Measurements from ENCODE around the gene HSD17B14.
"Not testable (repeated sequence)": the region's sequence is repeated elsewhere in the genome, so short reads cannot be mapped to it uniquely, and the experiment has no call there.

HSD17B14 gene

GRCh38 chr19:48854103-48854502 lies 17.8 kb upstream of the HSD17B14 start:
- TF ChIP-seq EZH2phosphoT487 (IDR thresholded peaks at IDR 0.05; ENCODE audit: low read depth) = no peak
- no peak for TF ChIP-seq CTCF (IDR thresholded peaks at IDR 0.05; ENCODE audit: low read depth, low read length)
- Histone ChIP-seq H3K9me3 (ENCODE audit: insufficient read depth, low read length) (no peaks in the 10 kb centered on the region), H4K20me1 (ENCODE audit: insufficient read depth, low read length) (no peaks in the 10 kb centered on the region), H3K27me3 (ENCODE audit: low read depth, low read length) (no peaks in the 10 kb centered on the region), H3K9ac (ENCODE audit: low read length) (no peak overlapping the region), H3K4me1 (ENCODE audit: low read length) (no peaks in the 10 kb centered on the region), H3K4me2 (ENCODE audit: low read length) (no peak overlapping the region), H2AFZ (ENCODE audit: low read depth, low read length) (no peak overlapping the region), H3K4me3 (ENCODE audit: low read length) (no peak overlapping the region), H3K79me2 (ENCODE audit: low read length) (no peaks in the 10 kb centered on the region), H3K27ac (ENCODE audit: low read length) (no peak overlapping the region), H3K36me3 (replicated peaks; ENCODE audit: low read depth, low read length) (no peaks in the 10 kb centered on the region)

GRCh38 chr19:48853483-48853882 lies 17.2 kb upstream of the HSD17B14 start:
- no peak overlapping the region for H2AFZ ChIP-seq (ENCODE audit: low read depth, low read length)
- no peaks in the 10 kb centered on the region for H3K36me3 ChIP-seq (replicated peaks; ENCODE audit: low read depth, low read length)
- H3K4me2 ChIP-seq (ENCODE audit: low read length) = no peak overlapping the region
- H3K9me3 ChIP-seq (ENCODE audit: insufficient read depth, low read length) = no peaks in the 10 kb centered on the region
- TF ChIP-seq CTCF (IDR thresholded peaks at IDR 0.05; ENCODE audit: low read depth, low read length) (no peak), EZH2phosphoT487 (IDR thresholded peaks at IDR 0.05; ENCODE audit: low read depth) (no peak)
- no peaks in the 10 kb centered on the region for H3K79me2 ChIP-seq (ENCODE audit: low read length)
- H3K9ac ChIP-seq (ENCODE audit: low read length) = no peak overlapping the region
- H4K20me1 ChIP-seq (ENCODE audit: insufficient read depth, low read length) = no peaks in the 10 kb centered on the region
- no peak overlapping the region for H3K4me3 ChIP-seq (ENCODE audit: low read length)
- no peaks in the 10 kb centered on the region for H3K27me3 ChIP-seq (ENCODE audit: low read depth, low read length)
- no peaks in the 10 kb centered on the region for H3K4me1 ChIP-seq (ENCODE audit: low read length)
- no peak overlapping the region for H3K27ac ChIP-seq (ENCODE audit: low read length)

GRCh38 chr19:48852292-48852691 lies 16.0 kb upstream of the HSD17B14 start:
- Histone ChIP-seq H3K4me2 (ENCODE audit: low read length) (no peak overlapping the region), H2AFZ (ENCODE audit: low read depth, low read length) (no peak overlapping the region), H3K4me3 (ENCODE audit: low read length) (no peak overlapping the region), H3K36me3 (replicated peaks; ENCODE audit: low read depth, low read length) (no peaks in the 10 kb centered on the region), H4K20me1 (ENCODE audit: insufficient read depth, low read length) (no peaks in the 10 kb centered on the region), H3K79me2 (ENCODE audit: low read length) (no peaks in the 10 kb centered on the region), H3K9ac (ENCODE audit: low read length) (no peak overlapping the region), H3K4me1 (ENCODE audit: low read length) (no peaks in the 10 kb centered on the region), H3K27me3 (ENCODE audit: low read depth, low read length) (no peaks in the 10 kb centered on the region), H3K9me3 (ENCODE audit: insufficient read depth, low read length) (no peaks in the 10 kb centered on the region), H3K27ac (ENCODE audit: low read length) (no peak overlapping the region)
- no peak for TF ChIP-seq CTCF (IDR thresholded peaks at IDR 0.05; ENCODE audit: low read depth, low read length)
- no peak for TF ChIP-seq EZH2phosphoT487 (IDR thresholded peaks at IDR 0.05; ENCODE audit: low read depth)

- not testable (repeated sequence) for H3K27ac ChIP-seq (ENCODE audit: low read length); H2AFZ ChIP-seq (ENCODE audit: low read depth, low read length); H4K20me1 ChIP-seq (ENCODE audit: insufficient read depth, low read length); H3K4me2 ChIP-seq (ENCODE audit: low read length); H3K4me3 ChIP-seq (ENCODE audit: low read length); H3K36me3 ChIP-seq (replicated peaks; ENCODE audit: low read depth, low read length); H3K9me3 ChIP-seq (ENCODE audit: insufficient read depth, low read length); H3K9ac ChIP-seq (ENCODE audit: low read length); H3K27me3 ChIP-seq (ENCODE audit: low read depth, low read length); H3K79me2 ChIP-seq (ENCODE audit: low read length); H3K4me1 ChIP-seq (ENCODE audit: low read length)
These were observed 10.4 kb upstream of the HSD17B14 start for GRCh38 chr19:48846659-48847058.

GRCh38 chr19:48845384-48845783 lies 9.1 kb upstream of the HSD17B14 start:
- Histone ChIP-seq H3K4me2 (ENCODE audit: low read length) (no peak overlapping the region), H4K20me1 (ENCODE audit: insufficient read depth, low read length) (no peaks in the 10 kb centered on the region), H3K9ac (ENCODE audit: low read length) (no peak overlapping the region), H3K4me1 (ENCODE audit: low read length) (no peaks in the 10 kb centered on the region), H3K79me2 (ENCODE audit: low read length) (no peaks in the 10 kb centered on the region), H3K27me3 (ENCODE audit: low read depth, low read length) (no peaks in the 10 kb centered on the region), H2AFZ (ENCODE audit: low read depth, low read length) (no peak overlapping the region), H3K27ac (ENCODE audit: low read length) (no peak overlapping the region), H3K9me3 (ENCODE audit: insufficient read depth, low read length) (no peaks in the 10 kb centered on the region), H3K4me3 (ENCODE audit: low read length) (no peak overlapping the region), H3K36me3 (replicated peaks; ENCODE audit: low read depth, low read length) (no peaks in the 10 kb centered on the region)
- TF ChIP-seq EZH2phosphoT487 (IDR thresholded peaks at IDR 0.05; ENCODE audit: low read depth) (no peak), CTCF (IDR thresholded peaks at IDR 0.05; ENCODE audit: low read depth, low read length) (no peak)

All from OCI-LY3 (cell line).